Transverse colon (tissue), 4 donors: ENCODE measurements around the gene C16orf86. TPM values are rescaled to one million over a fixed set of nuclear protein-coding genes. Genes with fewer than 3 reads are reported as not detected.
A peak's percentile ranks its signal among the peaks of the same experiment; 100 is the strongest.

Source experiments
- DNase-seq: peaks from one replicate; pipeline ENCODE4 v3.0.0-alpha.2; 2019
- H3K27ac ChIP-seq, 4 donors: fragments of 200-600 bp; sonication (generic); 2 replicates each; pipeline ENCODE4 v1.5.1; 2016 to 2018; ENCODE audit warnings: inconsistent platforms in 4 of 4
- H3K27me3 ChIP-seq: fragments of 200-600 bp; sonication (generic); 2 replicates; pipeline ENCODE4 v1.5.1; 2017; ENCODE audit warnings: inconsistent platforms
- H3K36me3 ChIP-seq, 4 donors: fragments of 200-600 bp; sonication (generic); 2 replicates each; pipeline ENCODE4 v1.5.1; 2017 to 2019; ENCODE audit warnings: inconsistent platforms in 4 of 4
- H3K4me1 ChIP-seq, 4 donors: fragments of 200-600 bp; sonication (generic); 2 replicates each; pipeline ENCODE4 v1.5.1; 2017 to 2020; ENCODE audit warnings: inconsistent platforms in 4 of 4
- H3K4me3 ChIP-seq, 4 donors: fragments of 200-600 bp; sonication (generic); 1 replicate in 1 of 4; 2 replicates in 3 of 4; pipeline versions ENCODE4 v1.5.1 to v1.6.1; 2017 to 2019; ENCODE audit warnings: inconsistent platforms in 4 of 4
- H3K9me3 ChIP-seq, 2 donors: fragments of 200-600 bp; sonication (generic); 2 replicates each; pipeline ENCODE4 v1.5.1; 2017 to 2019; ENCODE audit warnings: inconsistent platforms in 2 of 2
- EP300 ChIP-seq: sonication (generic); formaldehyde crosslinking; IDR thresholded peaks from one replicate; pipeline ENCODE4 v1.6.1; 2017; ENCODE audit warnings: antibody characterized with exemption, low read depth
- POLR2A ChIP-seq: fragments of 450-650 bp; IDR thresholded peaks from one replicate; pipeline ENCODE4 v1.6.1; 2016; ENCODE audit warnings: antibody characterized with exemption, mild to moderate bottlenecking, moderate library complexity
- POLR2AphosphoS5 ChIP-seq, 3 donors: sonication (generic); formaldehyde crosslinking; IDR thresholded peaks; one replicate each; pipeline ENCODE4 v1.6.1; 2016; ENCODE audit warnings: antibody characterized with exemption in 3 of 3
- WGBS, 2 donors: methylation state at CpG; one replicate each; pipeline ENCODE4 v1.1.5; 2018; ENCODE audit warnings: low coverage in 1 of 2; 5-methylcytosine and 5-hydroxymethylcytosine counted together
- in situ Hi-C, 4 donors: fragments of 200-750 bp; cut with MboI; loops; one replicate each; pipeline versions ENCODE4 v1.15.0 to v1.15.1; 2017; ENCODE audit warnings: low sequenced_read_pairs in 3 of 4, low pct_ligation_motif_present in 1 of 4, low pct_unique_long_range_greater_than_20kb in 1 of 4
- intact Hi-C: fragments of 100-400 bp; cut with DNase I; formaldehyde crosslinking; loops from one replicate; pipeline ENCODE4 v1.15.1; 2023; ENCODE audit warnings: low total_unique reads
- total RNA-seq, 4 donors: library from RNA; depleted of rRNA; stranded (reverse); fragments of >200 nt; gene quantifications; one replicate each; pipeline ENCODE4 v1.1.0, GENCODE V29; 2016
- TF ChIP-seq, protein P1 (sequence below), 5 experiments: fragments of 200-600 bp in 3 of 5; fragments of 450-650 bp in 2 of 5; sonication (generic) in 3 of 5; IDR thresholded peaks; 1 replicate in 2 of 5; 2 replicates in 3 of 5; pipeline ENCODE4 v1.5.1; 2016 to 2017; ENCODE audit warnings: antibody characterized with exemption in 5 of 5, inconsistent platforms in 3 of 5, mild to moderate bottlenecking in 2 of 5, moderate library complexity in 1 of 5

C16orf86 gene
- total RNA-seq, 4 donors from 2014 or later, result 0.60 to 7.1 (median 4.4) TPM

DNA sequence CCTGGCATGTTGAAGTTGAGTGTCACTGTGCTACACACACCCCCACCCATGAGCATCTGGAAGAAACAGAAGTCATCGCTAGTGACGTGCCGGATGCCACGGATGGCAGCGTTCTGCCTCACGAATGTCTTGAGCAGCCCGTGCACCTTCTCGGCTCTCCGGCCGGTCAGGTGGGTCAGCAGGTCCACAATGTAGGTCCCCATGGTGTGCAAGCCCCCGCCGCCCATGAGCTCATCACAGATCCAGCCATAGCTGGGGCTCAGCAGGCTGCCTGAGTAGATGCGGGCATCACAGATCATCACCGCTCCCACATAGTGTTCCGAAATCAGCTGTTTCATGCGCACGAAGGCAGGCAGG, 8.9 kb downstream of the C16orf86 start:
- no peak for DNase-seq
- Histone ChIP-seq H3K36me3 (no peaks in the 10 kb centered on the region), H3K9me3 (no peaks in the 10 kb centered on the region), H3K27me3 (no peaks in the 10 kb centered on the region), H3K4me3 (no peak overlapping the region), H3K27ac (no peak overlapping the region), H3K4me1 (peaks cover 24 to 65% (median 45%) of the 10 kb centered on the region in 4 donors)
- TF ChIP-seq EP300 (no peak), POLR2A (no peak), POLR2AphosphoS5 (IDR thresholded peaks at IDR 0.05) (no peak)
- TF ChIP-seq, protein P1, sequence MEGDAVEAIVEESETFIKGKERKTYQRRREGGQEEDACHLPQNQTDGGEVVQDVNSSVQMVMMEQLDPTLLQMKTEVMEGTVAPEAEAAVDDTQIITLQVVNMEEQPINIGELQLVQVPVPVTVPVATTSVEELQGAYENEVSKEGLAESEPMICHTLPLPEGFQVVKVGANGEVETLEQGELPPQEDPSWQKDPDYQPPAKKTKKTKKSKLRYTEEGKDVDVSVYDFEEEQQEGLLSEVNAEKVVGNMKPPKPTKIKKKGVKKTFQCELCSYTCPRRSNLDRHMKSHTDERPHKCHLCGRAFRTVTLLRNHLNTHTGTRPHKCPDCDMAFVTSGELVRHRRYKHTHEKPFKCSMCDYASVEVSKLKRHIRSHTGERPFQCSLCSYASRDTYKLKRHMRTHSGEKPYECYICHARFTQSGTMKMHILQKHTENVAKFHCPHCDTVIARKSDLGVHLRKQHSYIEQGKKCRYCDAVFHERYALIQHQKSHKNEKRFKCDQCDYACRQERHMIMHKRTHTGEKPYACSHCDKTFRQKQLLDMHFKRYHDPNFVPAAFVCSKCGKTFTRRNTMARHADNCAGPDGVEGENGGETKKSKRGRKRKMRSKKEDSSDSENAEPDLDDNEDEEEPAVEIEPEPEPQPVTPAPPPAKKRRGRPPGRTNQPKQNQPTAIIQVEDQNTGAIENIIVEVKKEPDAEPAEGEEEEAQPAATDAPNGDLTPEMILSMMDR (IDR thresholded peaks at IDR 0.05), result no peak
- in situ Hi-C loops (loop anchor here in 1 of 4 donors (10.0 kb wide), 1 partner anchor 139 kb away; no protein-coding TSS in a partner anchor), intact Hi-C loops (no loop called here)
- WGBS, 2 donors, result 93% methylated on average over 17 of the region's 17 CpGs; no CpG with 5 or more reads in 1 of the 2 donors

DNA sequence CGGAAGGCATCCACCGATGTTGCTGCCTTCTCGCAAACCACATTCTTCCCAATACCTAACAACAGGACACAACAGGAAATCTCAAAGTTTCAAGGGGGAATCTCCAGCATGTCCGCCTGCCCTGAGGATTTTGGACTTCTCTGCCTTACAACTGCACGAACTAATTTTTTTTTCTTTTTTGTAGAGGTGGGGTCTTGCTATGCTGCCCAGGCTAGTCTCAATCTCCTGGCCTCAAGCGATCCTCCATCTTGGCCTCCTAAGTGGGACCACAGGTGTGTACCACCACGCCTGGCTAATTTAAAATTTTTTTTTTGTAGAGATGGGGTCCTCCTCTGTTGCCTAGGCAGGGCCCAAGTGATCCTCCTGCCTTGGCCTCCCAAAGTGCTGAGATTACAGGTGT, 9.4 kb downstream of the C16orf86 start:
- no peak overlapping the region for H3K4me3 ChIP-seq
- TF ChIP-seq, protein P1 (IDR thresholded peaks at IDR 0.05), result no peak
- no peak for TF ChIP-seq POLR2A
- TF ChIP-seq EP300, result no peak
- no peak for TF ChIP-seq POLR2AphosphoS5 (IDR thresholded peaks at IDR 0.05)
- H3K27me3 ChIP-seq, result no peaks in the 10 kb centered on the region
- intact Hi-C loops (no loop called here), in situ Hi-C loops (loop anchor here in 1 of 4 donors (10.0 kb wide), 1 partner anchor 139 kb away; no protein-coding TSS in a partner anchor)
- no peak overlapping the region for H3K27ac ChIP-seq
- H3K4me1 ChIP-seq, result peaks cover 24 to 69% (median 45%) of the 10 kb centered on the region in 4 donors
- no peaks in the 10 kb centered on the region for H3K9me3 ChIP-seq
- H3K36me3 ChIP-seq, result no peaks in the 10 kb centered on the region
- no peak for DNase-seq
- 96 to 100% methylated on average over 3 to 7 of the region's 7 CpGs for WGBS, 2 donors

DNA sequence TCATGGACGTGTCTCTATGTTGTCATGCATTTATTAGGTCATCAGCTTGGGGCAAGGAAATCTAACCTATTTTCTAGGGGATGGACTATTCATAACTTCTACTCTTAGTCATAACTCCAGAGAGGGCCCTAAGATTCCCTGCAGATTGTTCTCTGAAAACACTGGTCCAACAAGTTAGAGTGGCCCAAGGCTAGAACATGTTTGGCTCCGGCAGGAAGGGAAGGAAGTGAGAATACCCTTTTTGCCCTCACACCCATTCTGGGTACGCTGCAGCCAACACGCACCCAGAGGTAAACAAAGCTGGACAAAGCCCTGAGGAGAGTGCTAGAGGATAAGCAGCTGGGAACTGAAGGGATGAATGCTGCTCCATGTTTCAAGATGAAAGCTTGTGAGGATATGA, 9.9 kb downstream of the C16orf86 start:
- H3K9me3 ChIP-seq, result no peaks in the 10 kb centered on the region
- WGBS, 2 donors, result 65 to 70% methylated on average over 3 to 4 of the region's 4 CpGs
- no peak for TF ChIP-seq POLR2AphosphoS5 (IDR thresholded peaks at IDR 0.05)
- TF ChIP-seq, protein P1 (IDR thresholded peaks at IDR 0.05), result no peak
- TF ChIP-seq POLR2A, result no peak
- no peak for TF ChIP-seq EP300
- H3K27ac ChIP-seq, result peak overlapping the region in 2 of 4 donors; percentile 11 to 38
- H3K4me3 ChIP-seq, result no peak overlapping the region
- no peak for DNase-seq
- no peaks in the 10 kb centered on the region for H3K36me3 ChIP-seq
- H3K27me3 ChIP-seq, result no peaks in the 10 kb centered on the region
- intact Hi-C loops (no loop called here), in situ Hi-C loops (loop anchor here in 1 of 4 donors (10.0 kb wide), 1 partner anchor 138 kb away; no protein-coding TSS in a partner anchor)
- H3K4me1 ChIP-seq, result peaks cover 24 to 69% (median 45%) of the 10 kb centered on the region in 4 donors

DNA sequence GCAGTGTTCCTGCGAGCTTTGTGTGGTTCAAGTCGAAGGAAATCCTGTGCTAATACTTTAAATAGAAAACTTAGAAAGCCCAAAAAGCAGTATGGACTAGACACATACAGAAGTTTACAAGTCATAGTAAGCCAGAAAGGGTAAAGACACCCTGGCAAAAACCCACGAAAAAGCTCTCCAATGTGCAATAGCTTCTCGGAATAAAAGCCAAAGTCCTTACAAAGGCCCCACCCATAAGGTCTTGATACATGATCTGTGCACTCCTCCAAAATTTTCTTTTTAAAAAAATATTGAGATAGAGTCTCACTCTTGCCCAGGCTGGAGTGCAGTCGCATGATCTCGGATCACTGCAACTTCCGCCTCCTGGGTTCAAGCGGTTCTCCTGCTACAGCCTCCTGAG, 10.3 kb downstream of the C16orf86 start:
- peaks cover 24 to 69% (median 45%) of the 10 kb centered on the region in 4 donors for H3K4me1 ChIP-seq
- no peak for DNase-seq
- H3K36me3 ChIP-seq, result no peaks in the 10 kb centered on the region
- TF ChIP-seq, protein P1 (IDR thresholded peaks at IDR 0.05), result no peak
- no peak for TF ChIP-seq POLR2AphosphoS5 (IDR thresholded peaks at IDR 0.05)
- no peak for TF ChIP-seq EP300
- TF ChIP-seq POLR2A, result no peak
- H3K4me3 ChIP-seq, result no peak overlapping the region
- 40 to 70% methylated on average over 3 to 8 of the region's 8 CpGs for WGBS, 2 donors
- intact Hi-C loops (no loop called here), in situ Hi-C loops (loop anchor here in 1 of 4 donors (10.0 kb wide), 1 partner anchor 138 kb away; no protein-coding TSS in a partner anchor)
- no peaks in the 10 kb centered on the region for H3K27me3 ChIP-seq
- no peaks in the 10 kb centered on the region for H3K9me3 ChIP-seq
- H3K27ac ChIP-seq, result peak overlapping the region in 2 of 4 donors; percentile 11 to 38
